Measurements from ENCODE around the gene ALDH9A1. TPM values are rescaled to one million over a fixed set of nuclear protein-coding genes. Genes with fewer than 3 reads are reported as not detected.
A peak's percentile ranks its signal among the peaks of the same experiment; 100 is the strongest.

The ALDH9A1 gene
- total RNA-seq, 1 donor from 2014 or later = 35.2 TPM

- Mint-ChIP-seq H3K4me3 (peak overlapping the region; percentile 37), H3K9me3 (no peaks in the 10 kb centered on the region), H3K27me3 (ENCODE audit: low read depth) (no peaks in the 10 kb centered on the region), H3K27ac (peak overlapping the region; percentile 91), H3K4me1 (peaks cover 29% of the 10 kb centered on the region), H3K36me3 (no peaks in the 10 kb centered on the region)
- TF ChIP-seq CTCF (IDR thresholded peaks at IDR 0.05; ENCODE audit: unreplicated experiment) = no peak
- DNase-seq (ENCODE audit: low spot score in 2 of 2, unreplicated experiment in 2 of 2) = no peak
Measured at GRCh38 chr1:165629151-165629550, 69.2 kb downstream of the ALDH9A1 start.

GRCh38 chr1:165628147-165628822 is 70.1 kb downstream of the ALDH9A1 start:
- H3K9me3 Mint-ChIP-seq = no peaks in the 10 kb centered on the region
- H3K36me3 Mint-ChIP-seq = no peaks in the 10 kb centered on the region
- H3K27ac Mint-ChIP-seq = peak overlapping the region; percentile 91
- H3K4me1 Mint-ChIP-seq = peaks cover 22% of the 10 kb centered on the region
- TF ChIP-seq CTCF (IDR thresholded peaks at IDR 0.05; ENCODE audit: unreplicated experiment) = no peak
- H3K27me3 Mint-ChIP-seq (ENCODE audit: low read depth) = no peaks in the 10 kb centered on the region
- H3K4me3 Mint-ChIP-seq = no peak overlapping the region
- DNase-seq (ENCODE audit: low spot score in 2 of 2, unreplicated experiment in 2 of 2) = no peak

- DNase-seq (ENCODE audit: low spot score in 2 of 2, unreplicated experiment in 2 of 2) = no peak
- Mint-ChIP-seq H3K9me3 (no peaks in the 10 kb centered on the region), H3K27ac (no peak overlapping the region), H3K4me3 (no peak overlapping the region), H3K27me3 (ENCODE audit: low read depth) (peaks cover 3% of the 10 kb centered on the region), H3K4me1 (peaks cover 16% of the 10 kb centered on the region), H3K36me3 (no peaks in the 10 kb centered on the region)
- no peak for TF ChIP-seq CTCF (IDR thresholded peaks at IDR 0.05; ENCODE audit: unreplicated experiment)
Measured at GRCh38 chr1:165624441-165624840, 73.9 kb downstream of the ALDH9A1 start.

- no peaks in the 10 kb centered on the region for H3K9me3 Mint-ChIP-seq
- no peak for DNase-seq (ENCODE audit: low spot score in 2 of 2, unreplicated experiment in 2 of 2)
- H3K27me3 Mint-ChIP-seq (ENCODE audit: low read depth) = peaks cover 3% of the 10 kb centered on the region
- H3K27ac Mint-ChIP-seq = no peak overlapping the region
- no peak overlapping the region for H3K4me3 Mint-ChIP-seq
- no peaks in the 10 kb centered on the region for H3K36me3 Mint-ChIP-seq
- peaks cover 8% of the 10 kb centered on the region for H3K4me1 Mint-ChIP-seq
- TF ChIP-seq CTCF (IDR thresholded peaks at IDR 0.05; ENCODE audit: unreplicated experiment) = no peak
Measured at GRCh38 chr1:165623624-165624023, 74.7 kb downstream of the ALDH9A1 start.

- no peak for TF ChIP-seq CTCF (IDR thresholded peaks at IDR 0.05; ENCODE audit: unreplicated experiment)
- DNase-seq (ENCODE audit: low spot score in 2 of 2, unreplicated experiment in 2 of 2) = no peak
- Mint-ChIP-seq H3K27ac (no peak overlapping the region), H3K9me3 (no peaks in the 10 kb centered on the region), H3K4me3 (no peak overlapping the region), H3K27me3 (ENCODE audit: low read depth) (peaks cover 7% of the 10 kb centered on the region), H3K4me1 (no peaks in the 10 kb centered on the region), H3K36me3 (no peaks in the 10 kb centered on the region)
Measured at GRCh38 chr1:165619647-165620151, 78.7 kb downstream of the ALDH9A1 start.

Measured in mesothelial cell of epicardium (in vitro differentiated cells).